Measurements from ENCODE around the gene TNRC6B.

The TNRC6B gene

GRCh38 chr22:40294696-40295095 is 117.0 kb downstream of the TNRC6B start:
- TF ChIP-seq CTCF (IDR thresholded peaks at IDR 0.05; ENCODE audit: low read depth, low read length) = no peak
- no peak for DNase-seq (ENCODE audit: low read depth in 2 of 2)
- no peak overlapping the region for H3K4me3 ChIP-seq (replicated peaks in 1 of 2; ENCODE audit: low read depth in 2 of 2, low read length in 2 of 2)

DNA sequence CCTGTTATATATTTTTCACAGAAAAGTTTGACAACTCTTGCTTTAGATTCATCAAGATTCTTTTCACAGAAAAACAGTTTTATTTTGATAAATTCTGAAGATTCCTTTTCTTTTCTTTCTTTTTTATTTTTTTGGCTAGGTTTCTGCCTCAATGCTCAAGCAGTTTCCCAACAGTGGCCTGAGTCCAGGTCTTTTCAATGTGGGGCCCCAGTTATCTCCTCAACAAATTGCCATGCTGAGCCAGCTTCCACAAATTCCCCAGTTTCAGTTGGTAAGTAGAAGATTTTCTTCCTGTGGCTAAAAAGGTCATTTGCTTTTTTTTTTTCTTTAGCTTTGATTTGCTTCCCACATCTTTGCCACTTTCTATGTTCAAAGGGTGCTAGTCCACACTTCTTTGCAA is 122.6 kb downstream of the TNRC6B start:
- DNase-seq (ENCODE audit: low read depth in 2 of 2) = peak in 1 of 2 donors; percentile 62
- no peak for TF ChIP-seq CTCF (IDR thresholded peaks at IDR 0.05; ENCODE audit: low read depth, low read length)
- no peak overlapping the region for H3K4me3 ChIP-seq (replicated peaks in 1 of 2; ENCODE audit: low read depth in 2 of 2, low read length in 2 of 2)

DNA sequence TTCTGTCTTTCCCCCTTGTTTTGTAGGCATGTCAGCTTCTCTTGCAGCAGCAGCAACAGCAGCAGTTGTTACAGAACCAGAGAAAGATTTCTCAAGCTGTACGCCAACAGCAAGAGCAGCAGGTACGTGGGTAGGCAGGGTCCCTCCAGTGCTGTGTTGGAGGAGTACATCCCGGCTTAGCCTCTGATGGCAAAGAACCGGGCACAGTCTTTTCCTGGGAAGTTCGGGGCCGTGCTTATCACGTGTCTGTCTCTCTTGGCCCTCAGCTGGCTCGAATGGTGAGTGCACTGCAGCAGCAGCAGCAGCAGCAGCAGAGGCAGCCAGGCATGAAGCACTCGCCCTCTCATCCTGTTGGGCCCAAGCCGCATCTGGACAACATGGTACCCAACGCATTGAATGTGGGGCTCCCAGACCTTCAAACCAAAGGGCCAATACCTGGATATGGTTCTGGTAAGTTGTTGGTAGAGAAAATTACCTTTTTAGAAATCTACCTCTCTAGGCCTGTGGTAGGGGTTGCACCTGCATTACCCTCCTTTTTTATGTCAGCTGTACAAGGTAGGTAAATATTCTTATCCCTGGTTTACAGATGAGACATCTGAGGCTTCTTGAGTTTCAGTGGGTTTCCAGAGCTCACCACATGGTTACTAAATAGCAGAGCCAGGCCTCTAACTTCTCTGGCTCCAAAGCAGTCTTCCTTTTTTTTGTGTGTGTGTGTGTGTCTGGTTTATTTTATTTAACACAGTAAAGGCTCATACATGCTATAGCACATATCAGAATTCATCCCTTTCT is 123.4 kb downstream of the TNRC6B start:
- TF ChIP-seq CTCF (IDR thresholded peaks at IDR 0.05; ENCODE audit: low read depth, low read length) = no peak
- DNase-seq (ENCODE audit: low read depth in 2 of 2) = no peak
- H3K4me3 ChIP-seq (replicated peaks in 1 of 2; ENCODE audit: low read depth in 2 of 2, low read length in 2 of 2) = no peak overlapping the region

DNA sequence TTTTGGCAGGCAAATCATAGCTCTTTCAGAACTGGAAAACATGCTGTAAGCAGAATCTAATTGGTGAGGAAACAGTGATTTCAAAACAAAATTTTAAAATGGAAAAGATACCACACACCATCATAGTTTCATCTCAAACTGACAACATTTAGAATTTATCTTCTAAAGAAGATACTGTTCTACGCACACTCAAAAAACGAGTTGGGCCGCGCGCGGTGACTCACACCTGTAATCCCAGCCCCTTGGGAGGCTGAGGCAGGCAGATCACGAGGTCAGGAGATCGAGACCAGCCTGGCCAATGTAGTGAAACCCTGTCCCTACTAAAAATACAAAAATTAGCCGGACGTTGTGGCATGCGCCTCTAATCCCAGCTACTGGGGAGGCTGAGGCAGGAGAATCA is 124.4 kb downstream of the TNRC6B start:
- no peak for DNase-seq (ENCODE audit: low read depth in 2 of 2)
- no peak for TF ChIP-seq CTCF (IDR thresholded peaks at IDR 0.05; ENCODE audit: low read depth, low read length)

DNA sequence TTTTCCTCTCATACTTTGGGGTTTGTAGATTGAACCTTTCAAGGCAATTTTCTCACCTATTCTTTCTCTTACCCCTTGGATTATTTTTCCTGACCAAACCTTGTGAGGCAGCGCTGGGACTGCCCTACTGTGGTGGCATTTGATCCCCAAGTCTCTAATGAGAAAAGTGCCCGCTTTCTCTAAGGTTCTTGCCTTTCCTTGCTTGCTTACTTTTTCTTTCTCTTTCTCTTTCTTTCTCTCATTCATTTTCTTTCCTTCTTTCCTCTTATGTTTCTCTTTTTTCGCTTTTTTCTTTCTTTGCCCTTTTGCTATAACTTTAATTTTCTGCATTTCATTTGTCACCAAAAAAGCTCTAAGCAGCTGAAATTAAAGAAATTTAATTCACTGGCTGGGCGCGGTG is 127.9 kb downstream of the TNRC6B start:
- TF ChIP-seq CTCF (IDR thresholded peaks at IDR 0.05; ENCODE audit: low read depth, low read length) = no peak
- DNase-seq (ENCODE audit: low read depth in 2 of 2) = no peak
- H3K4me3 ChIP-seq (replicated peaks in 1 of 2; ENCODE audit: low read depth in 2 of 2, low read length in 2 of 2) = no peak overlapping the region

More for the DNA sequence above, 124.4 kb downstream of the TNRC6B start:
- no peak overlapping the region for H3K4me3 ChIP-seq (replicated peaks in 1 of 2; ENCODE audit: low read depth in 2 of 2, low read length in 2 of 2)

- DNase-seq (ENCODE audit: low read depth in 2 of 2) = no peak
- no peak overlapping the region for H3K4me3 ChIP-seq (replicated peaks in 1 of 2; ENCODE audit: low read depth in 2 of 2, low read length in 2 of 2)
- no peak for TF ChIP-seq CTCF (IDR thresholded peaks at IDR 0.05; ENCODE audit: low read depth, low read length)
Measured at GRCh38 chr22:40308999-40309573, 131.4 kb downstream of the TNRC6B start.

All from cardiac fibroblast (primary cell).